Omental fat pad (tissue), 4 donors: Measurements from ENCODE around the gene CEP57L1. TPM values are rescaled to one million over a fixed set of nuclear protein-coding genes. Genes with fewer than 3 reads are reported as not detected.
A peak's percentile ranks its signal among the peaks of the same experiment; 100 is the strongest.
"Not testable (repeated sequence)": the region's sequence is repeated elsewhere in the genome, so short reads cannot be mapped to it uniquely, and the experiment has no call there.

ENCODE experiments used
- ATAC-seq: fragments of 150-250 bp; one replicate; pipeline ENCODE4 v1.9.1; 2016; ENCODE audit warnings: mild to moderate bottlenecking, moderate library complexity; ENCODE audit not compliant: low FRiP score
- DNase-seq: peaks from one replicate; pipeline ENCODE4 v3.0.0-alpha.2; 2019; ENCODE audit warnings: low spot score
- total RNA-seq, 4 donors: library from RNA; depleted of rRNA; stranded (reverse); fragments of >200 nt; gene quantifications; one replicate each; pipeline ENCODE4 v1.1.0, GENCODE V29; 2016
- TF ChIP-seq, protein P1 (sequence below), 3 donors: fragments of 450-650 bp; IDR thresholded peaks; one replicate each; pipeline ENCODE4 v1.5.1; 2016 to 2017; ENCODE audit warnings: antibody characterized with exemption in 3 of 3, mild to moderate bottlenecking in 3 of 3, moderate library complexity in 2 of 3

CEP57L1 gene
- total RNA-seq, 4 donors from 2014 or later = 7.8 to 25.6 (median 19.6) TPM

DNA sequence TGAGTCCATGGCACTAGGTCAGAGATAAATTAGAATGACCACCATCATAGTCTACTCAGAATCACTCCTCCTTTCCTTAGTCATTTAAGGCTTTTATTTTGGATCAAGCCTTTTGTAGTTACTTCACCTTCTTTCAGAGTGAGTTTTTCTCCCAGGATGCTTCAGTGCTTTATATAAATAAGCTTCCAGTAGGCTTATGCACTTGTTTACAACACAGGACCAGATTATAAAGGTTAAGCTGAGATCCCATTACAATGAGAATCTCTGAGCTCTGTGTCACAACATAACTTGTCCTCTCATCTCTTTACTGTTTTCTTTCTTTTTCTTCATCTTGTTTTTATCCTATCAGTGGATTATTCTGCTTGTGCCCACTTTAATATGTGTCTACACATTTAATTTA, 47.9 kb downstream of the CEP57L1 start:
- TF ChIP-seq, protein P1, sequence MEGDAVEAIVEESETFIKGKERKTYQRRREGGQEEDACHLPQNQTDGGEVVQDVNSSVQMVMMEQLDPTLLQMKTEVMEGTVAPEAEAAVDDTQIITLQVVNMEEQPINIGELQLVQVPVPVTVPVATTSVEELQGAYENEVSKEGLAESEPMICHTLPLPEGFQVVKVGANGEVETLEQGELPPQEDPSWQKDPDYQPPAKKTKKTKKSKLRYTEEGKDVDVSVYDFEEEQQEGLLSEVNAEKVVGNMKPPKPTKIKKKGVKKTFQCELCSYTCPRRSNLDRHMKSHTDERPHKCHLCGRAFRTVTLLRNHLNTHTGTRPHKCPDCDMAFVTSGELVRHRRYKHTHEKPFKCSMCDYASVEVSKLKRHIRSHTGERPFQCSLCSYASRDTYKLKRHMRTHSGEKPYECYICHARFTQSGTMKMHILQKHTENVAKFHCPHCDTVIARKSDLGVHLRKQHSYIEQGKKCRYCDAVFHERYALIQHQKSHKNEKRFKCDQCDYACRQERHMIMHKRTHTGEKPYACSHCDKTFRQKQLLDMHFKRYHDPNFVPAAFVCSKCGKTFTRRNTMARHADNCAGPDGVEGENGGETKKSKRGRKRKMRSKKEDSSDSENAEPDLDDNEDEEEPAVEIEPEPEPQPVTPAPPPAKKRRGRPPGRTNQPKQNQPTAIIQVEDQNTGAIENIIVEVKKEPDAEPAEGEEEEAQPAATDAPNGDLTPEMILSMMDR (IDR thresholded peaks at IDR 0.05) = no peak
- DNase-seq = no peak
- ATAC-seq = no peak

DNA sequence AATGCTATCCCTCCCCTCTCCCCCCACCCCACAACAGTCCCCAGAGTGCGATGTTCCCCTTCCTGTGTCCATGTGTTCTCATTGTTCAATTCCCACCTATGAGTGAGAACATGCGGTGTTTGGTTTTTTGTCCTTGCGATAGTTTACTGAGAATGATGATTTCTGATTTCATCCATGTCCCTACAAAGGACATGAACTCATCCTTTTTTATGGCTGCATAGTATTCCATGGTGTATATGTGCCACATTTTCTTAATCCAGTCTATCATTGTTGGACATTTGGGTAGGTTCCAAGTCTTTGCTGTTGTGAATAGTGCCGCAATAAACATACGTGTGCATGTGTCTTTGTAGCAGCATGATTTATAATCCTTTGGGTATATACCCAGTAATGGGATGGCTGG, 52.9 kb downstream of the CEP57L1 start:
- DNase-seq, ATAC-seq: not testable (repeated sequence)

DNA sequence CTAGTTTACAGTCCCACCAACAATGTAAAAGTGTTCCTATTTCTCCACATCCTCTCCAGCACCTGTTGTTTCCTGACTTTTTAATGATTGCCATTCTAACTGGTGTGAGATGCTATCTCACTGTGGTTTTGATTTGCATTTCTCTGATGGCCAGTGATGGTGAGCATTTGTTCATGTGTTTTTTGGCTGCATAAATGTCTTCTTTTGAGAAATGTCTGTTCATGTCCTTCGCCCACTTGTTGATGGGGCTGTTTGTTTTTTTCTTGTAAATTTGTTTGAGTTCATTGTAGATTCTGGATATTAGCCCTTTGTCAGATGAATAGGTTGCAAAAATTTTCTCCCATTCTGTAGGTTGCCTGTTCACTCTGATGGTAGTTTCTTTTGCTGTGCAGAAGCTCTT, 53.4 kb downstream of the CEP57L1 start:
- not testable (repeated sequence) for DNase-seq, ATAC-seq

DNA sequence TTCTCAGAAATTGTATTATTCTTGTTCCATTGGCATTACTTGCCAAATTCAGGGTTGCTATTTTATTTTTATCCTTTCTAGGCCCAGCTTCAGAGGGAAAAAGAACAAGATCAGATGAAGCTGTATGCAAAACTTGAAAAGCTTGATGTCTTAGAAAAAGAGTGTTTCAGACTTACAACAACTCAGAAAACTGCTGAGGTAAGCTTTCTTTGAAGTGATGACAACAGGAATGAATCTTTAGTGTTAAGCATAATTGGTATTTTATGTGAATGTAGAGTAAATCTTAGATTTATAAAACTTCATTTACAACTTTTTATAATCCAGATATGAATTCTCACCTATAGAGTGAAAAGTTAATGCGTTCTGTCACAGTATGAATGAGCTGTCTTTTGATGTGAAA, 58.4 kb downstream of the CEP57L1 start:
- DNase-seq (no peak), ATAC-seq (no peak)
- TF ChIP-seq, protein P1 (IDR thresholded peaks at IDR 0.05) = no peak

DNA sequence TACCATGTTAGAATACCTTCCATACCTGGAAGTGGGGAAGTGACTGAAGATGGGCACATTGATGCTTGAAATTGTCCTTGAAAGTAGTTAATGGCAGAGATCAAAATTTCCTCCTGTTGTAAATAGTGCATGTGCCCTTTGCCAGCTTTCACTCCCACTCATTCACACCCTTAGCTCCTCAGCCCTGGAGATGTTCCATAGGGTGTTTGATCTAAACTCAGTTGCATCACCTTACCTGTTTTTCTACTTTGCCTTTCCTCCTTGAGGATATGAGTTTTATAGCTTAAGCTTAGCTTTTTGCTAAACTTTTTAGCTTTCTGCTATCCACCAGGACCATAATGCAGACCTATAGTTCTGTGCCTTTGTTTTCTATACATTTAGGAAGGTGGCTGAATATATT, 69.0 kb downstream of the CEP57L1 start:
- TF ChIP-seq, protein P1 (IDR thresholded peaks at IDR 0.05) = no peak
- no peak for DNase-seq
- ATAC-seq = no peak

DNA sequence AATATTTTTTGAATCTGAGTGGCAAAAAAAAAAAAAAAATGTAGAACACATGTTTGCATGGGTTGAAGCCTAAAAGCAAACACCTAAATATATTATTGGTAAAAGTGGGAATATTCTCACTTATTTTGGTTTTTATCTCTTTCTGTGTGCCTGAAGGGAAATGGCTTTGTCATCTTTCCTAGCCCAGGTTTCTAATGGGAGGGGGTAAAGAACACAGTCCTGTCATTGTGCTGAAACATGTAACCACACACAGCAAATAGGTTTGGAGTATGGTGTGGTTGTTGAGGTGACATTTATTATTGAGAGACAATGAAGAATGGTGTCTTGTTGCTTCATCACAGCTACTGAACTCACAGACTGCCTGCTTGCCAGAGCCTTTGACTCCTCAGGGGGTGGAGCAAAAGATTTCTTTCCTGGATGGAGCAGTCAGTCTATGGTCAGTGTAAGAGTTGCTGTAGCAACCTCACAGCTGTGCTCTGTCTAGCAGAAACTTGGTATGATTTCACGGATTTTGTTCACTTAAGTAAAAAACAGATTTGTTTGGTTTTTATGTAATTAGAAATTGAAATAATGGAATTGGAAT, 70.2 kb downstream of the CEP57L1 start:
- TF ChIP-seq, protein P1 (IDR thresholded peaks at IDR 0.05) = no peak
- ATAC-seq (peak; percentile 97), DNase-seq (no peak)

DNA sequence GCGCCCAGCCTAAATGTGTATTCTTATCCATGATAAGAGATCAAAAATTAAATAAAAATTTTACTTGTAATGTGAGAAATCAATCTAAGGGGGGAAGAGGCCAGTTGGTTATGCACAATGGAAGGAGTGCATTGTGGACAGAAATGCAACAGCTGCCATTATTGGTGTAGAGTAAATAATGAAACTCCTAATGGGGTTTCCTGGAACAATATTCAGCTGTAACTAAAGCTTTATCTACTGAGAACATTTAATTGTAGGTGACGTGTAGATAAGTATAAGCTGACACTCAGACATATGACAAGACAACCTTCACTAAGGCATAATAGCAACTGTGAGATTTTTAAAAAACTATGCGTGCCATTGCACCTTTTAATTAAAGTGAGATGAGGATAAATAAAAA, 71.4 kb downstream of the CEP57L1 start:
- no peak for ATAC-seq
- TF ChIP-seq, protein P1 (IDR thresholded peaks at IDR 0.05) = no peak
- DNase-seq = no peak

DNA sequence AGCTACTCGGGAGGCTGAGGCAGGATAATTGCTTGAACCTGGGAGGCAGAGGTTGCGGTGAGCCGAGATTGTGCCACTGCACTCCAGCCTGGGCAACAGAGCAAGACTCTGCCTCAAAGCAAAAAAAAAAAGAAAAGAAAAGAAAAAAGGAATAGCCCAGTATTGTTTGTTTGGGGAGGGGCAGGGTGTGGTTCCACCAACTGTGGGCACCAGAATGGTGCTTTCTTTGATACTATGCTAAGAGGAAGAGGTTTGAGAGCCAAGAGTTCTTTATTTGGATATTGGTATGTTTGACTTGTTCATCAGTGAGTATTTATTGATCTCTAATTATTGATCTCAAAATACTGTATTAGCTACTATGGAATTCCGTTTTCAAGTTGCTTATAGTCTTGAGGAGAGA, 72.3 kb downstream of the CEP57L1 start:
- ATAC-seq = no peak
- TF ChIP-seq, protein P1 (IDR thresholded peaks at IDR 0.05) = no peak
- DNase-seq = no peak
